GM19035 (cell line): ENCODE measurements around the gene SPAG8.

ENCODE experiments used
- ATAC-seq: cut with Tn5 transposase; IDR thresholded peaks from one replicate; pipeline ENCODE4 v1.9.1; 2021; ENCODE audit not compliant: unreplicated experiment

Gene SPAG8, protein sequence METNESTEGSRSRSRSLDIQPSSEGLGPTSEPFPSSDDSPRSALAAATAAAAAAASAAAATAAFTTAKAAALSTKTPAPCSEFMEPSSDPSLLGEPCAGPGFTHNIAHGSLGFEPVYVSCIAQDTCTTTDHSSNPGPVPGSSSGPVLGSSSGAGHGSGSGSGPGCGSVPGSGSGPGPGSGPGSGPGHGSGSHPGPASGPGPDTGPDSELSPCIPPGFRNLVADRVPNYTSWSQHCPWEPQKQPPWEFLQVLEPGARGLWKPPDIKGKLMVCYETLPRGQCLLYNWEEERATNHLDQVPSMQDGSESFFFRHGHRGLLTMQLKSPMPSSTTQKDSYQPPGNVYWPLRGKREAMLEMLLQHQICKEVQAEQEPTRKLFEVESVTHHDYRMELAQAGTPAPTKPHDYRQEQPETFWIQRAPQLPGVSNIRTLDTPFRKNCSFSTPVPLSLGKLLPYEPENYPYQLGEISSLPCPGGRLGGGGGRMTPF

GRCh38 chr9:35812025-35812602 lies at the start of gene SPAG8:
TSS of gene SPAG8 (minus strand) at chr9:35812262. CDS start at chr9:35812147, 115 bp downstream.
- peak; percentile 55 for ATAC-seq

GRCh38 chr9:35861161-35861897 lies 49.3 kb upstream of the SPAG8 start:
- ATAC-seq, result no peak

- ATAC-seq, result no peak
These were observed 47.9 kb upstream of the SPAG8 start for GRCh38 chr9:35859990-35860339.

- no peak for ATAC-seq
These were observed 47.4 kb upstream of the SPAG8 start for GRCh38 chr9:35859310-35859989.

GRCh38 chr9:35858458-35858857 lies 46.4 kb upstream of the SPAG8 start:
- ATAC-seq, result no peak

DNA sequence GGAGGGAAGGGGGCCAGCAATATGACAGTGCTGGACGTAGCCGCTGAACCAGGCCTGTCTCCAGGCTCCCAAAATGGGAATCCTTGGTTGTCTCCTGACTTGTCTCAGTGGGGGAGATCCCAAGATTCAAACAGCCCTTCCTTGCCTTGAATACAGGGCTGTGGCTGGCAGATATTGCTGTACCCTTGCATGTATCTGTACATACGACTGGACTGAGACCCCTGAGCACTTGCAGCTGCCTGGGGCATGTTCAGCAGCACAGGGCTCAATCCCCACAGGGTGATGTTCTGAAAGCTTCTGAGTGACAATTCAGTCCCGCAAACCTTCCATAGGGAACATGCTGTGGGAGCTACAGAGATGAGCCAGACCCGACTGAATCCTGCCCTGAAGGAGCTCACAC lies 44.8 kb upstream of the SPAG8 start:
- no peak for ATAC-seq

- ATAC-seq, result no peak
These were observed 44.1 kb upstream of the SPAG8 start for GRCh38 chr9:35856206-35856605.

- no peak for ATAC-seq
These were observed 42.2 kb upstream of the SPAG8 start for GRCh38 chr9:35854091-35854762.

DNA sequence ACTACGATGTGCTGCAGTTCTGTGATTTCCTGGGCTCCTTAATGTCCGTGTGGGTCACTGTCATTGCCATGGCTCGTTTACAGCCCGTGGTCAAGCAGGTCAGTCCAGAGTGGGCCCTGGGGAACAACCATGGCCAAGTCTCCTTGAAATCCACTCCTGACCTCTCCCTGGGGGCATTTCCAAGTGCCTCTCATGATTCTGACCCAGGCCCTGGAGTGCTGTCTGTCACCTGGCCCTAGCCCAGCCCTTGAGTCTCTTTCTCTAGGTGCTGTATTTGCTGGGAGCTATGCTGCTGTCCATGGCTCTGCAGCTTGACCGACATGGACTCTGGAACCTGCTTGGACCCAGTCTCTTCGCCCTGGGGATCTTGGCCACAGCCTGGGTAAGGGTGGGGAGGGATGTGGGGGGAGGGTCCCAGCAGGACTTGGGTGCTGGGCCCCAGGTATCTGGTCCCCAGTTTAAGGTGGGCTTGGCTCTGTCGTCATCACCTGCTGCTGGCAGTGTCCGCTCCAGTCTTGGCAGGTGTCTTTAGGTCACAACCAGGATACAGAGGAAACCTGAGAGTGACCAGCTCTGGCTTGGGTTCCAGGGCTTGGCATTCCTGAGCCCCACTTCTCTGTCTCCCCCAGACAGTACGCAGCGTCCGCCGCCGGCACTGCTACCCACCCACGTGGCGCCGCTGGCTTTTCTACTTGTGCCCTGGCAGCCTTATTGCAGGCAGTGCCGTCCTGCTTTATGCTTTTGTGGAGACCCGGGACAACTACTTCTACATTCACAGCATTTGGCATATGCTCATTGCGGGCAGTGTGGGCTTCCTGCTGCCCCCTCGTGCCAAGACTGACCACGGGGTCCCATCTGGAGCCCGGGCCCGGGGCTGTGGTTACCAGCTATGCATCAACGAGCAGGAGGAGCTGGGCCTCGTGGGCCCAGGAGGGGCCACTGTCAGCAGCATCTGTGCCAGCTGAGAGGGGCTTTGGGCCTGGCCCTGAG lies 41.1 kb upstream of the SPAG8 start:
- ATAC-seq, result no peak

DNA sequence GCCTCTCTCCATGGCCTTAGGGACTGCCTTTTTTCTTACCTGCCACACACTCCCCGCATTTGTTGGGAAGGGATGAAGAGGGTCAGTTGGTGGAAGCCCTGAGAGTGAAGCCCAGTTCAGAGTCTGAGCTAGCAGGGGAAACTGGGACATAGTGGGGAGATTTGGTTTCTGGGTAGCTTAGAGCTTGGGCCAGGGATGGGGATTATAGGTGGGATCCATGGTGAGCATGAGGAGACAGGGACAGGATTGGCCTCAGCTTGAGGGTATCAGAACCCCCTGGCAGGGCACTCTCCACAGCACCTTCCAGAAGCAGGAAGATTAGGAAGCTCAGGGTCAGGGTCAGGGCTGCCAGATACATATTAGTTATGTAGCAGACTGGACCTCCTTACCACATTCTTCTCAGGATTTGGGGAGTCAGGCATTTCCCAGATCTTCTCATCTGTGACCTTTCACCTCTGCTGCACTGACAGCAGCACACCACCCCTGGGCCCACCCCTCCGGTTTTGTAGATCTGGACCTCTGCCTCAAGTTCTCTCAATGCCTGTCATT lies 40.3 kb upstream of the SPAG8 start:
- no peak for ATAC-seq

DNA sequence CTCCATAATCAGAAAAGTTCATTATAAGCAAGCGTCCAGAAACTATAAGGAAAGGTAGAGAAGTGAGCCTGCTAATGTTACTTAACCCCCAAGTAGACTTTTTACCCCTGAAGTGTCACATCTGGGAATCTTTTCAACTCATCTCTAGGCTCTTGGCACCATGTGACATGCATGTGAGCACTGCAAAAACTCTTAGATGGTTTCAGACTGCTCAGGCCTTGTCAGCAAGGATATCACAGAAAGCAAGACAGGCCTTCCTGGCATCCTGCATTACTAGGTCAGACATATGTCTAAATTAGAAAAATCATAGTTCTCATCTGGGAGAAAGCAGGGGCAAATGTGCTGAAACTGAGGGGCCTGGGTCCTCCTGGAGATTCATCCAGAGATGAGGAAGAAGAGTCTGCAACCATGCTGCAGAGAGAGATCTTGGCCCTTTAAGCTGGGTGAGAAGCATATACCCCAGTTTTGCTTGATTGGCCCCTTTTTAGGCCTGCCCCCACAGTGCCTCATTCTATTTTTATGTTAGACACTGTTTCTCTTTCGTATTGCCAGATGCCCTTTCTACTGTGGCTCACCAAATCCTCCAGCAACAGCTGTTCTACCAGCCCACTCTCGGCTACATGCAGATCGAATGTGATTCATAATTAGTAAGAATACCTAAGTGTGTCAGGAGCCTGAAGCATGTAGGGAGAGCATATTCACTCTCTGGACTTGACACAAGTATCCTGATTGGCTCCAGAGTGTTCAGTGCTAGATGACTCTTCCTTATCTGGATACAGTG lies 35.9 kb upstream of the SPAG8 start:
- ATAC-seq, result peak; percentile 92

DNA sequence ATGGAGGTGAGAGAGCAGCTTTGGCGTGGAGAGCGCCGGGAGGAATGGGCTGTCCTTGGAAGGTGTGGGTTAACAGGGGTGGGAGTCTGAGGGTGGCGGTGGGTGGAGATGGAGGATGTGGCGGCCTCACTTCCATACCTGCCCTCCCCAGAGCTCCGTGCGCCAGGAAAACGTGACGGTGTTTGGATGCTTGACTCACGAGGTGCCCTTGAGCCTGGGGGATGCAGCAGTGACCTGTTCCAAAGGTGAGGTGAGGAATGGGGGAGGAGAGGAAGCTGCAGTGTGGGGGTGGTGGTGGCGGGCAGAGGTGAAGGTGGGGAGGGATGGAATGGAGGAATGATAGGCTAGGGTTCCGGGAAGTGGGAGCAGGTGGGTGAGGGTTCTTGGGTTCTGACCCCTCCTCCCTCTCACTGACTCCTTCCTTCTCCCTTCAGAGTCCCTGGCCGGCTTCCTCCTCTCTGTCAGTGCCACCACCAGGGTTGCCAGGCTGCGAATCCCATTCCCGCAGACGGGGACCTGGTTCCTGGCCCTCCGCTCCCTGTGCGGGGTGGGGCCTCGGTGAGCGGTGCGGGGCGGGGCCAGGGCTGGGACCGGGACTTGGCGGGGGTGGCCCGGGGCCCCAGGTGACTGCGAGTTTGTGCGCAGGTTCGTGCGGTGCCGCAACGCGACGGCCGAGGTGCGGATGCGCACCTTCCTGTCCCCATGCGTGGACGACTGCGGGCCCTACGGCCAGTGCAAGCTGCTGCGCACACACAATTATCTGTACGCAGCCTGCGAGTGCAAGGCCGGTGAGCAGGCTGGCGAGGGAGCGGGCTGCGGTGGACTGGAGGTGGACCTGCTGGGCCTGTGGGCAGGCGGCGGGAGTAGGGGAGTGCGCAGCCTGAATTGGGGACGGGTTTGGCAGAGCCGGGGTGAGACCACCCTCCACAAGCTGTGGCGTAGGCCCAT lies 34.0 kb upstream of the SPAG8 start:
- no peak for ATAC-seq

DNA sequence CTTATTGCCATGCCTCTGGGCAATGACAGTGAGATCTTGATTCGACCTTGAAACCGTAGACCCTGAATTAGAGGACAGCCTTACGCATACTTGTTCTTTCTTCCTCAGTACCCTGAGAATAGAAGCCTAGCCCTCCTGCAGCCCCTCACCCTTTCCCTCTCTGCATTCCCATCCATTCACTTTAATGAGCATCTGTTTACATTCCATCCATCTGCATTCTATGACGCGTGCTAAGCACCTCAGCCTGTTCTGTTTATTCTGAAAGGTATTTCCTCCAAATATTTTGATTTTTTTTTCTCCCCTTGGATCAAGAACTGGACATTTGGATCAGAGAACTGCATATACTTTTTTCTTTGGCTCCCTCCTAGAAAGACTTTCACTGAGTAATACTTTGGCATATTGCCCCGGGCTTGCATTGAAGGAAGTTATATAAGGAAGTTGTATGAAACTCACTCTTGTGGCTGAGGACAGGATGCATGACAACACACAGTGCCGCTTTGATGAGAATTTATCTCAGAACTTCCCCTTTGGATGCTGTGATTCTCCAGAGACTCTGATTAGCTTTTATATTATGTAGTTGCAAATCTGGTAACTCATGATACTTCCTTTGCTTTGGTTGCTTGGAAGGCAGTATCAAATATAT lies 32.7 kb upstream of the SPAG8 start:
- no peak for ATAC-seq

GRCh38 chr9:35842795-35843194 lies 30.7 kb upstream of the SPAG8 start:
- peak; percentile 64 for ATAC-seq

DNA sequence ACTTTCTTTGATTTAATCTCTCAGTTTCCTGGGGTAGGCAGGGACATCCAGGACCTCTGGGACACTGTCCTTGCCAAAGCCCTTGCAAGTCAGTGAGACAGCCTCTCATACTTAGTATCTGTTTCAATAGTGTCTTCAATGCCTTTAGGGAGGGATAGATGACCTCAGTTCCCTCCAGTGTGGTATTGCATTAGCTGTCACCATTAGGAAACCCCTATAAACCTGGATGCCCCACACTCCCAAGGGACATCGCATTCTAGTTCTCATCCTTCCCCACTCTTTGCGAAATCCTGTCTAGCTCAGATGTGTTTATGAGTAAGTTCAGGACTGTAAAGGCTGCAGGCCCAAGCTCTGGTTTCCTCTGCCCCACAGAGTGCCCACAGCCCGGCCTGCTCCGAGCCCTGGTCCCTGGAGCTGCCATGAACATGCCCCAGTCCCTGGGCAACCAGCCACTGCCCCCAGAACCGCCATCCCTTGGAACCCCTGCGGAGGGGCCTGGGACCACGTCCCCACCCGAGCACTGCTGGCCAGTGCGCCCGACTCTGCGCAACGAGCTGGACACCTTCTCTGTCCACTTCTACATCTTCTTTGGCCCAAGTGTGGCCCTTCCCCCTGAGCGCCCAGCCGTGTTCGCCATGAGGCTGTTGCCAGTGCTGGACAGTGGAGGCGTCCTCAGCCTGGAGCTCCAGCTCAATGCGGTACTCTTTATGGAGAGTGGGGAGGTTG lies 30.1 kb upstream of the SPAG8 start:
- ATAC-seq, result no peak

DNA sequence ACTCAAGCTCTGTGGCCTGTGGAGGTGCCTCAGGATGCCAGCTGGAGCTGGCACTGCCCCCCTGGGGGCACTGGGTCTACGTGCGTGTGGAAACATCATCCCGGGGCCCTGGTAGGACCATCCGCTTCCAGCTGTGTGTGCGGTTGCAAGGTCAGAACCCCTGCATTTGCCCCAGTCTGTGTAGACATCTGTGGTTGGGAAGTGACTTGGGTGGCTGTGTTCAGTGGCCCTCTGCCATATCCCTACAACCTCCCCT lies 29.5 kb upstream of the SPAG8 start:
- no peak for ATAC-seq
